AG09309 (cell line): ENCODE measurements around the gene OXCT1.

Experiments
- DNase-seq: peaks from one replicate; pipeline ENCODE4 v3.0.0-alpha.2; 2010; ENCODE audit warnings: low read depth
- H3K4me3 ChIP-seq: 2 replicates; pipeline ENCODE4 v1.5.1; 2011; ENCODE audit warnings: mild to moderate bottlenecking, low read depth, low read length, moderate library complexity; ENCODE audit not compliant: control insufficient read depth
- TF ChIP-seq, protein P1 (sequence below): IDR thresholded peaks from 2 replicates; pipeline ENCODE4 v1.5.1; 2011; ENCODE audit warnings: mild to moderate bottlenecking, low read depth, low read length, inconsistent platforms; ENCODE audit not compliant: insufficient read depth, control insufficient read depth; ENCODE audit errors: missing control alignments

OXCT1 gene

DNA sequence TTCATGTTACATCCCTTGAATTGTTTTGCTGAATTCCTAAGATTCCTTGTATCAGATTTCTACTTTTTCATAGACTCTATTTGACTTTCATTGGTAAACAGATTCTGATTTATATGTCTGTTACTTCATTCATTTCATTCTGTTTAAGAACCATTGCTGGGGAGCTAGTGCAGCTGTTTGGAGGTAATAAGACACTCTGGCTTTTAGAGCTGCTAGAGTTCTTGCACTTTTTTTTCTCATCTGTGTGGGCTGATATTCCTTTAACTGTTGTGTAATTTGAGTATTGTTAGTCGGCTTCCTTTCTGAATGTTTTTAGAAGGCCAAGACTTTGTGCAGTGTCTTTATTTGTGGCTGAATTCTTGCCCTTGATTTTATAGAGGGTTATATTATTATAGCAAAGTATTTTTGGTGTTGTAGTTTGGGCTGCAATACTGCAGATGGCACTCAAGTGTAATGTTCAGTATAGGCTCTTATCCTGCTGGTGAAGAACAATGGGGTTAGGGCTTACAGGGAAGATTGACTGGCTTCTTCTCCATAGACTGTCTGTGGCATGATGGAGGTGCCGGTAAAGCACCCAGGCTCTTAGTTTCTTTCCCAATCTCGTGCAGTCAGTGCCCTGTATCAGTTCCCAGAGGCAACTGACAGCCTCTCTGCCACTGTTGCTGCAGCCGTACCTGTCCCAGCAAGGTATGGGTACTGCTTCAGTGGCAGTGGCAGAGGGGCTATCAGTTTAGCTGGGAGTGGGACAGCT, 162.2 kb downstream of the OXCT1 start:
- TF ChIP-seq, protein P1, sequence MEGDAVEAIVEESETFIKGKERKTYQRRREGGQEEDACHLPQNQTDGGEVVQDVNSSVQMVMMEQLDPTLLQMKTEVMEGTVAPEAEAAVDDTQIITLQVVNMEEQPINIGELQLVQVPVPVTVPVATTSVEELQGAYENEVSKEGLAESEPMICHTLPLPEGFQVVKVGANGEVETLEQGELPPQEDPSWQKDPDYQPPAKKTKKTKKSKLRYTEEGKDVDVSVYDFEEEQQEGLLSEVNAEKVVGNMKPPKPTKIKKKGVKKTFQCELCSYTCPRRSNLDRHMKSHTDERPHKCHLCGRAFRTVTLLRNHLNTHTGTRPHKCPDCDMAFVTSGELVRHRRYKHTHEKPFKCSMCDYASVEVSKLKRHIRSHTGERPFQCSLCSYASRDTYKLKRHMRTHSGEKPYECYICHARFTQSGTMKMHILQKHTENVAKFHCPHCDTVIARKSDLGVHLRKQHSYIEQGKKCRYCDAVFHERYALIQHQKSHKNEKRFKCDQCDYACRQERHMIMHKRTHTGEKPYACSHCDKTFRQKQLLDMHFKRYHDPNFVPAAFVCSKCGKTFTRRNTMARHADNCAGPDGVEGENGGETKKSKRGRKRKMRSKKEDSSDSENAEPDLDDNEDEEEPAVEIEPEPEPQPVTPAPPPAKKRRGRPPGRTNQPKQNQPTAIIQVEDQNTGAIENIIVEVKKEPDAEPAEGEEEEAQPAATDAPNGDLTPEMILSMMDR, result peak; percentile 64
- no peak overlapping the region for H3K4me3 ChIP-seq
- DNase-seq, result peak; percentile 44

DNA sequence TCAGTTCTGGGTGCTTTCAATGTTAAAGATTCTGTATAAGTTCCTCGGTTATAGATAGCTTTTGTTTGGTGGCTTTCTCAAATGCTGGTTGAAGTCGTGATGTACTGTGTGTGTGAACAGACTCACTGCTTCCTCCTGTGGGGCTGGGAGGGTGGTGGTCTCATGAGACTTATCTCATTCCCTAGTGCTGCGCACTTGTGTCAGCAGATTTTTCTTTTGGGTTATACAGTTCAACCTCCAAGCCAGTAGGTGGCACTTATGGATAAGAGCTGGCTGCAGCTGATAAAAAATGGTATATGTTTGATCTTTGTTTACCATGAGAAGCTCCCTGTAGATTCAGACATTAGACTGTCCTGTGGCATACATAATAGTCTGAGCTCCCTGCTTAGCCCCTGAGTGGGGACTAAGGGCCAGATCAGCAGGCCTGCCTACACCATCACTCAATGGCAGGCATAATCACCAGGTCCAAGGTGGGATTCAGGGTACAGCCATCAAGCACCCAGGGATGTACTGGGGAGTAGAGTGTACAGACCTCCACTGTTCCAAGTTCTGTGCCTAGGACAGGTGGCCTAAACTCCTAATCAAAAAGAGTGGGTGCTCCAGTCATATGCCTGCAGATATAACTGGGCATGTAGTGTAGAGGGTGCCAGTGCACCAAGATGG, 174.2 kb downstream of the OXCT1 start:
- DNase-seq, result no peak
- H3K4me3 ChIP-seq, result no peak overlapping the region
- TF ChIP-seq, protein P1, result peak; percentile 22

DNA sequence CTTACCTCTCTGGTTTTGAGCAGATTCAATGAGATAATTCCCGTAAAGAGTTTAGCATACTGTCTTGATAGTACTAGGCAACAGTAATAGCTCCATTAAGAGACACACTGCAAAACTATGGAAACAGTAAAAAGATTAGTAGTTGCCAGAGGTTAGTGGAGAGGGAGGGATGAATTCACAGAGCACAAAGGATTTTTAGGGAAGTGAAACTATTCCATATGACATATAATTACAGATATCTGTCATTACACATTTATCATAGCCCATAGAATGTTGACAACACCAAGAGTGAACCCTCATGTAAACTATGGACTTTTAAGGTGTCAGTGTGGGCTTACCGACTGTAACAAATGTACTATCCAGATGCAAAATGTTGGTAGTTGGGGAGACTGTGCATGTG, 183.5 kb downstream of the OXCT1 start:
- TF ChIP-seq, protein P1, result no peak
- no peak overlapping the region for H3K4me3 ChIP-seq
- no peak for DNase-seq

DNA sequence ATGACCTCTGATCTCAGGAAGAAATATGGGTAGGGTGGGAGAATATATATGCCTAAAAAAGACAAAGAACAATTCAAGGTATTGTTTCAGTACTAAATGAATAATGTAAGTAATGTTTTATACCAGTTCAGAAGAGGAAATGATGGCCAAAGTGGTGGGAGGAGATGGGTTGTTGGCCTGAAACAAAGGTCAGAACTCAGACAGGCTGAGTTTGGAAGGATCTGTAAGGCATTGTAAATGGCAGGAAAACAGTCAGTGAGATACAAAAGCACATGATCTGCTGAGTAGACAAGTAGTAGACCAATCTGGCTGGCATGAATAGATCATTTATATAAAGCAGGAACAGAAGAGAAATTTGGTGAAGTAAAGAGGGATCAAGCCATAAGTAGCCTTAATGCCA, 184.0 kb downstream of the OXCT1 start:
- no peak overlapping the region for H3K4me3 ChIP-seq
- TF ChIP-seq, protein P1, result no peak
- no peak for DNase-seq

DNA sequence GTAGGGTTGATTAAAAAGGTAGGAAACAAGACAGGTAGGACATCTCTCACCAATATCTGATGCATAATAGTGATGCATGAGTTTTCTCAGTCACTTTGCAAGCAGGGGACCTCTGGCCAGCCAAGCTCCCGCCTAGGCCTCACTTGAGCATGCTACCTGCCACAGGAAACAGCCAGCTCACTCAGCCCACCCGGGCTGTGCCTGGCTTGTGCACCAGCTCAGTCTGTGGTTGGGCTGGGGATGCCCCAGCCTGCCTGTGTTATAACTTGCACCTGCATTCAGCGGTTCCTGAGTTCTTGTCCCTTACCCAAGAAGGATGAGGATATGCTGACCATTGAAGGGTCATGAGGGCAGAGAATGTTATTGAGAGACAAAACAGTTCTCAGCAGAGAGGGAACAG, 187.0 kb downstream of the OXCT1 start:
- TF ChIP-seq, protein P1, result no peak
- DNase-seq, result no peak
- H3K4me3 ChIP-seq, result no peak overlapping the region

DNA sequence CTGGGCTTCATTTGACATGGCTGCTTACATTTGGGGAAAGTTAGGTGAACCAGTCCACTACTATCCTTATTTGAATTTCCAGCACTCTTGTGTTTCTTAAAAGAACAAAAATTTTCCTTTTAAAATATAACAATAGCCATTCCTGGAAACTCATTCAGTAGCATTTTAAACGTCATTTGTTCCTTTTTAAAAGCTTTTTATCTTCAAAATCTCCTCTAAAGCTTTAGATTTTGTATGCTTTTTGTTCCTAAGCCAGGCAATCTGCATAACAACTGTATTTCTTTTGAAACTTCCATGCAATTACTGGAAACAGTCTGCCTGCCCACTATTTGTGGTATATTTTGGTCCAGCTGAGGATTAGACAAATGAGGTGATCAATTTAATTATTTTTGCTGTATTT, 187.6 kb downstream of the OXCT1 start:
- TF ChIP-seq, protein P1, result no peak
- no peak overlapping the region for H3K4me3 ChIP-seq
- DNase-seq, result no peak
